HG02610 (cell line): ENCODE results near the gene HOMEZ.
A peak's percentile ranks its signal among the peaks of the same experiment; 100 is the strongest.

Experiments
- ATAC-seq: cut with Tn5 transposase; IDR thresholded peaks from one replicate; pipeline ENCODE4 v1.9.1; 2021; ENCODE audit warnings: mild to moderate bottlenecking, moderate library complexity; ENCODE audit not compliant: unreplicated experiment

Gene HOMEZ

GRCh38 chr14:23307687-23308644 is 22.0 kb upstream of the HOMEZ start:
- ATAC-seq, result no peak

- ATAC-seq, result no peak
Measured at GRCh38 chr14:23307146-23307530, 21.2 kb upstream of the HOMEZ start.

- ATAC-seq, result no peak
Measured at GRCh38 chr14:23306412-23307145, 20.6 kb upstream of the HOMEZ start, which contains the start of gene BCL2L2. TSS of gene BCL2L2 (plus strand) at chr14:23306833. CDS start at chr14:23307768, 935 bp downstream.

GRCh38 chr14:23302290-23303225 is 16.6 kb upstream of the HOMEZ start, which contains the start of gene PPP1R3E:
TSS of gene PPP1R3E (minus strand) at chr14:23302859. CDS start at chr14:23302576, 283 bp downstream.
- peak; percentile 32 for ATAC-seq

GRCh38 chr14:23301969-23302289 is 16.0 kb upstream of the HOMEZ start:
- peak; percentile 10 for ATAC-seq

GRCh38 chr14:23301288-23301968 is 15.5 kb upstream of the HOMEZ start:
- peak; percentile 82 for ATAC-seq

- no peak for ATAC-seq
Measured at GRCh38 chr14:23300687-23301223, 14.8 kb upstream of the HOMEZ start.

- ATAC-seq, result no peak
Measured at GRCh38 chr14:23299986-23300686, 14.2 kb upstream of the HOMEZ start.

- ATAC-seq, result no peak
Measured at GRCh38 chr14:23299211-23299957, 13.5 kb upstream of the HOMEZ start.

GRCh38 chr14:23297611-23298277 is 11.8 kb upstream of the HOMEZ start:
- ATAC-seq, result no peak

- ATAC-seq, result no peak
Measured at GRCh38 chr14:23297096-23297495, 11.2 kb upstream of the HOMEZ start.

- no peak for ATAC-seq
Measured at GRCh38 chr14:23296012-23296777, 10.3 kb upstream of the HOMEZ start.

- ATAC-seq, result no peak
Measured at GRCh38 chr14:23294734-23295561, 9.0 kb upstream of the HOMEZ start.

GRCh38 chr14:23286902-23287479 is 1.1 kb upstream of the HOMEZ start:
- no peak for ATAC-seq

- peak; percentile 26 for ATAC-seq
Measured at GRCh38 chr14:23285530-23286019, 357 bp downstream of the HOMEZ start.
